GM12878 (cell line): ENCODE measurements around the gene NUP205. TPM values are rescaled to one million over a fixed set of nuclear protein-coding genes. Genes with fewer than 3 reads are reported as not detected.
A peak's percentile ranks its signal among the peaks of the same experiment; 100 is the strongest.

ENCODE experiments used
- BRCA1 ChIP-seq: IDR thresholded peaks from 2 replicates; pipeline ENCODE4 v1.6.1; 2011; ENCODE audit warnings: low read depth, low read length, improper control_type of control experiment
- HCFC1 ChIP-seq: fragments of 150-350 bp; IDR thresholded peaks from 2 replicates; pipeline ENCODE4 v1.6.1; 2014; ENCODE audit warnings: low read length
- IKZF2 ChIP-seq, 2 experiments: fragments of 450-650 bp; IDR thresholded peaks; 2 replicates each; pipeline ENCODE4 v1.6.1; 2017; ENCODE audit warnings: mild to moderate bottlenecking in 2 of 2, moderate library complexity in 2 of 2
- NFXL1 ChIP-seq: fragments of 450-650 bp; IDR thresholded peaks from 2 replicates; pipeline ENCODE4 v1.6.1; 2017; ENCODE audit warnings: antibody characterized with exemption, mild to moderate bottlenecking, borderline replicate concordance
- PML ChIP-seq: IDR thresholded peaks from 2 replicates; pipeline ENCODE4 v1.6.1; 2012; ENCODE audit warnings: low read length, inconsistent platforms
- SMAD1 ChIP-seq: fragments of 450-650 bp; IDR thresholded peaks from 2 replicates; pipeline ENCODE4 v1.6.1; 2018; ENCODE audit warnings: mild to moderate bottlenecking, low read depth; ENCODE audit not compliant: partially characterized antibody
- SMC3 ChIP-seq: IDR thresholded peaks from 2 replicates; pipeline ENCODE4 v1.6.1; 2011; ENCODE audit warnings: low read length, improper control_type of control experiment, borderline replicate concordance
- ZSCAN29 ChIP-seq: fragments of 450-650 bp; IDR thresholded peaks from 2 replicates; pipeline ENCODE4 v1.6.1; 2017; ENCODE audit warnings: mild to moderate bottlenecking, moderate library complexity
- polyA plus RNA-seq, 11 experiments: library from polyadenylated mRNA; depleted of rRNA in 4 of 11; unstranded in 6 of 11; stranded (reverse) in 5 of 11; fragments of >200 nt; fragmentation: Nextera tagmentation in 4 of 11; fragmentation: Illumina TruSeq in 1 of 11; extraction: Ambion mirVana in 4 of 11; extraction: Trizol in 1 of 11; gene quantifications; 1 replicate in 1 of 11; 2 replicates in 10 of 11; pipeline versions ENCODE4 v1.2.1 to v1.2.3, GENCODE V29; 2011 to 2016; ENCODE audit warnings: inconsistent platforms in 2 of 11, missing spikeins in 2 of 11, low read depth in 1 of 11
- total RNA-seq, 4 experiments: library from RNA; depleted of rRNA in 3 of 4; stranded (reverse); fragments of >200 nt in 3 of 4; fragmentation: Illumina TruSeq in 1 of 4; extraction: Trizol in 1 of 4; gene quantifications; 2 replicates each; pipeline versions ENCODE4 v1.2.1 to v1.2.3, GENCODE V29; 2013 to 2021
- TF ChIP-seq, protein P1 (sequence below): fragments of 450-650 bp; IDR thresholded peaks from 2 replicates; pipeline ENCODE4 v1.6.1; 2017; ENCODE audit warnings: borderline replicate concordance
- TF ChIP-seq, protein P2 (sequence below), 3 experiments: IDR thresholded peaks in 2 of 3; conservative IDR thresholded peaks in 1 of 3; 2 replicates each; pipeline ENCODE4 v1.5.1; 2011; ENCODE audit warnings: low read depth in 3 of 3, low read length in 3 of 3, mild to moderate bottlenecking in 3 of 3, control low read depth in 2 of 3, moderate library complexity in 2 of 3, inconsistent platforms in 1 of 3, mixed read lengths in 1 of 3; ENCODE audit not compliant: control insufficient read depth in 2 of 3, insufficient read depth in 1 of 3; ENCODE audit errors: extremely low read depth in 1 of 3
- TF ChIP-seq, protein P3 (sequence below): IDR thresholded peaks from 2 replicates; pipeline ENCODE4 v1.6.1; 2011; ENCODE audit warnings: borderline replicate concordance, low read depth, mild to moderate bottlenecking, moderate library complexity, low read length; ENCODE audit not compliant: insufficient read depth, poor library complexity, severe bottlenecking

Gene NUP205
- total and polyA plus RNA-seq, 10 of the 15 experiments (the other 5 are each of a cell fraction or from before 2014, with no cell fraction given) = 41.4 to 110 (median 85.9) TPM

DNA sequence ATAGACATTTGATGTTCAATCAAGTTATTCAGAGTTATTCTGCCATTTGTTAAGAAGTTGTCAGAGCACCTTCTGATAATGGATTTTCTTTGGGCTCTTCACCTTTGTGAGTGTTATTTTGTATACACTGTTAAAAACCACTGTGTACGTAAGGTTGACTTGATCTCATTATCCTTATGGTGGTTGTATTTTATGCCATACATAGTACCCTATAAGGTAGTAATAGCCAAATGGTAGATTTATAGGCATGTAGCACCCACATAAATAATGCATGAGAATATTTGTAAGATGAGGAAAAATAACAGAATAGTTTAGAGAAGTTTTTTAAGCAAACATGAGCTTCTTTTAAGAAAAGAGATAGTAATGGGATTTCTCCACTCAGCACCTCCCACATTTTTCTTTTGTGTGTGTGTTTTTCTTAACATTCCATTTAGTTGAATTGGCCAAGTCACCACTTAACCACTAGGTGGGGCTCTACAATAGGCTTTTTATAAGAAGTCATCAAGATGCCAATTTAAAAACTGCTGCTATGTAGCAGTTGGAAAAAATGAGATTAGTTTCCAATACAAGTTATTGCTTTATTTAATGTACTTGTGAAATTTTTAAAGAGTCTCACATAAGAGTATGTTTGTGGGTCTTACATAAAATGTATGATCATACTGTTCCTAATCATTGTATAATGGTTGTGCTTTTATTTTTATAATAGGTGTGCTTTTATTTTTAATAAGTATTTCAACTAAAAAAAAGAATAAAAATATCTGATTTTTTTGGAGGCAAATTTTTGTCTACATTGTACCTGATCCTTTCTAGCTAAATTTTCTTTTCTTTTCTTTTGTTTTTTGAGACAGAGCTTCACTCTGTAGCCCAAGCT is 63.5 kb downstream of the NUP205 start (continued):
- TF ChIP-seq, protein P1, sequence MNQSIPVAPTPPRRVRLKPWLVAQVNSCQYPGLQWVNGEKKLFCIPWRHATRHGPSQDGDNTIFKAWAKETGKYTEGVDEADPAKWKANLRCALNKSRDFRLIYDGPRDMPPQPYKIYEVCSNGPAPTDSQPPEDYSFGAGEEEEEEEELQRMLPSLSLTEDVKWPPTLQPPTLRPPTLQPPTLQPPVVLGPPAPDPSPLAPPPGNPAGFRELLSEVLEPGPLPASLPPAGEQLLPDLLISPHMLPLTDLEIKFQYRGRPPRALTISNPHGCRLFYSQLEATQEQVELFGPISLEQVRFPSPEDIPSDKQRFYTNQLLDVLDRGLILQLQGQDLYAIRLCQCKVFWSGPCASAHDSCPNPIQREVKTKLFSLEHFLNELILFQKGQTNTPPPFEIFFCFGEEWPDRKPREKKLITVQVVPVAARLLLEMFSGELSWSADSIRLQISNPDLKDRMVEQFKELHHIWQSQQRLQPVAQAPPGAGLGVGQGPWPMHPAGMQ = no peak
- no peak for TF ChIP-seq IKZF2 (IDR thresholded peaks at IDR 0.05)
- no peak for TF ChIP-seq ZSCAN29
- TF ChIP-seq BRCA1 = no peak
- peak; percentile 46; the same call in 1 of the 2 replicates for TF ChIP-seq SMC3
- no peak for TF ChIP-seq PML
- TF ChIP-seq, protein P2, sequence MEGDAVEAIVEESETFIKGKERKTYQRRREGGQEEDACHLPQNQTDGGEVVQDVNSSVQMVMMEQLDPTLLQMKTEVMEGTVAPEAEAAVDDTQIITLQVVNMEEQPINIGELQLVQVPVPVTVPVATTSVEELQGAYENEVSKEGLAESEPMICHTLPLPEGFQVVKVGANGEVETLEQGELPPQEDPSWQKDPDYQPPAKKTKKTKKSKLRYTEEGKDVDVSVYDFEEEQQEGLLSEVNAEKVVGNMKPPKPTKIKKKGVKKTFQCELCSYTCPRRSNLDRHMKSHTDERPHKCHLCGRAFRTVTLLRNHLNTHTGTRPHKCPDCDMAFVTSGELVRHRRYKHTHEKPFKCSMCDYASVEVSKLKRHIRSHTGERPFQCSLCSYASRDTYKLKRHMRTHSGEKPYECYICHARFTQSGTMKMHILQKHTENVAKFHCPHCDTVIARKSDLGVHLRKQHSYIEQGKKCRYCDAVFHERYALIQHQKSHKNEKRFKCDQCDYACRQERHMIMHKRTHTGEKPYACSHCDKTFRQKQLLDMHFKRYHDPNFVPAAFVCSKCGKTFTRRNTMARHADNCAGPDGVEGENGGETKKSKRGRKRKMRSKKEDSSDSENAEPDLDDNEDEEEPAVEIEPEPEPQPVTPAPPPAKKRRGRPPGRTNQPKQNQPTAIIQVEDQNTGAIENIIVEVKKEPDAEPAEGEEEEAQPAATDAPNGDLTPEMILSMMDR (IDR thresholded peaks at IDR 0.05 in 2 of 3, conservative IDR thresholded peaks at IDR 0.05 in 1 of 3; ENCODE audit: control insufficient read depth in 2 of 3, extremely low read depth in 1 of 3, insufficient read depth in 1 of 3, low read depth in 3 of 3, low read length in 3 of 3) = peak; percentile 58 to 78 (median 67)
- TF ChIP-seq NFXL1 = no peak
- TF ChIP-seq, protein P3, sequence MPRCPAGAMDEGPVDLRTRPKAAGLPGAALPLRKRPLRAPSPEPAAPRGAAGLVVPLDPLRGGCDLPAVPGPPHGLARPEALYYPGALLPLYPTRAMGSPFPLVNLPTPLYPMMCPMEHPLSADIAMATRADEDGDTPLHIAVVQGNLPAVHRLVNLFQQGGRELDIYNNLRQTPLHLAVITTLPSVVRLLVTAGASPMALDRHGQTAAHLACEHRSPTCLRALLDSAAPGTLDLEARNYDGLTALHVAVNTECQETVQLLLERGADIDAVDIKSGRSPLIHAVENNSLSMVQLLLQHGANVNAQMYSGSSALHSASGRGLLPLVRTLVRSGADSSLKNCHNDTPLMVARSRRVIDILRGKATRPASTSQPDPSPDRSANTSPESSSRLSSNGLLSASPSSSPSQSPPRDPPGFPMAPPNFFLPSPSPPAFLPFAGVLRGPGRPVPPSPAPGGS = no peak
- no peak for TF ChIP-seq SMAD1
- no peak for TF ChIP-seq HCFC1
